Nephron (organoid): ENCODE results near the gene SMAP1.

Experiments
- H3K27ac Mint-ChIP-seq, 3 experiments: 2 replicates each; pipeline ENCODE4 v1.8.0; 2020; ENCODE audit warnings: mixed read lengths in 3 of 3, mild to moderate bottlenecking in 2 of 3, moderate library complexity in 1 of 3
- H3K27me3 Mint-ChIP-seq: 2 replicates; pipeline ENCODE4 v1.8.0; 2021; ENCODE audit warnings: low read depth, mild to moderate bottlenecking, moderate library complexity, mixed read lengths
- H3K36me3 Mint-ChIP-seq: 2 replicates; pipeline ENCODE4 v1.8.0; 2020; ENCODE audit warnings: low read depth, mixed read lengths
- H3K4me1 Mint-ChIP-seq: 2 replicates; pipeline ENCODE4 v1.8.0; 2020; ENCODE audit warnings: mixed read lengths
- H3K4me3 Mint-ChIP-seq, 3 experiments: 2 replicates each; pipeline ENCODE4 v1.8.0; 2020; ENCODE audit warnings: mild to moderate bottlenecking in 3 of 3, mixed read lengths in 3 of 3, moderate library complexity in 2 of 3
- H3K9me3 Mint-ChIP-seq: 2 replicates; pipeline ENCODE4 v1.8.0; 2020; ENCODE audit warnings: mixed read lengths
- CTCF ChIP-seq, 3 experiments: fragments of 200-600 bp; sonication (generic); IDR thresholded peaks; one replicate each; pipeline ENCODE4 v1.5.0; 2021; ENCODE audit warnings: antibody characterized with exemption in 3 of 3; ENCODE audit not compliant: unreplicated experiment in 3 of 3

SMAP1 gene

GRCh38 chr6:70700922-70701876, 33.5 kb downstream of the SMAP1 start:
- Mint-ChIP-seq H3K4me3 (no peak overlapping the region), H3K36me3 (peaks cover 50% of the 10 kb centered on the region), H3K27ac (no peak overlapping the region), H3K27me3 (no peaks in the 10 kb centered on the region), H3K9me3 (peaks cover 21% of the 10 kb centered on the region), H3K4me1 (no peaks in the 10 kb centered on the region)
- TF ChIP-seq CTCF (IDR thresholded peaks at IDR 0.05; ENCODE audit: unreplicated experiment in 3 of 3) = no peak

GRCh38 chr6:70705772-70706171, 38.1 kb downstream of the SMAP1 start:
- no peak for TF ChIP-seq CTCF (IDR thresholded peaks at IDR 0.05; ENCODE audit: unreplicated experiment in 3 of 3)
- no peak overlapping the region for H3K4me3 Mint-ChIP-seq
- H3K36me3 Mint-ChIP-seq = peaks cover 18% of the 10 kb centered on the region
- no peaks in the 10 kb centered on the region for H3K4me1 Mint-ChIP-seq
- H3K27me3 Mint-ChIP-seq = no peaks in the 10 kb centered on the region
- peaks cover 9% of the 10 kb centered on the region for H3K9me3 Mint-ChIP-seq
- no peak overlapping the region for H3K27ac Mint-ChIP-seq

GRCh38 chr6:70706491-70707123, 38.9 kb downstream of the SMAP1 start:
- TF ChIP-seq CTCF (IDR thresholded peaks at IDR 0.05; ENCODE audit: unreplicated experiment in 3 of 3) = peak; percentile 53 to 69 (median 68)
- H3K36me3 Mint-ChIP-seq = peaks cover 12% of the 10 kb centered on the region
- H3K4me1 Mint-ChIP-seq = no peaks in the 10 kb centered on the region
- peaks cover 7% of the 10 kb centered on the region for H3K9me3 Mint-ChIP-seq
- no peaks in the 10 kb centered on the region for H3K27me3 Mint-ChIP-seq
- H3K27ac Mint-ChIP-seq = no peak overlapping the region
- H3K4me3 Mint-ChIP-seq = no peak overlapping the region

GRCh38 chr6:70707893-70708292, 40.2 kb downstream of the SMAP1 start:
- Mint-ChIP-seq H3K4me1 (no peaks in the 10 kb centered on the region), H3K27me3 (no peaks in the 10 kb centered on the region), H3K4me3 (no peak overlapping the region), H3K27ac (no peak overlapping the region), H3K9me3 (peaks cover 8% of the 10 kb centered on the region), H3K36me3 (peaks cover 12% of the 10 kb centered on the region)
- no peak for TF ChIP-seq CTCF (IDR thresholded peaks at IDR 0.05; ENCODE audit: unreplicated experiment in 3 of 3)

GRCh38 chr6:70708448-70708847, 40.8 kb downstream of the SMAP1 start:
- Mint-ChIP-seq H3K9me3 (peaks cover 14% of the 10 kb centered on the region), H3K27me3 (no peaks in the 10 kb centered on the region), H3K27ac (no peak overlapping the region), H3K36me3 (peaks cover 16% of the 10 kb centered on the region), H3K4me1 (no peaks in the 10 kb centered on the region), H3K4me3 (no peak overlapping the region)
- TF ChIP-seq CTCF (IDR thresholded peaks at IDR 0.05; ENCODE audit: unreplicated experiment in 3 of 3) = no peak
